Mesenchymal stem cell (in vitro differentiated cells and primary cell): ENCODE measurements around the gene INPPL1.
"Not testable (repeated sequence)": the region's sequence is repeated elsewhere in the genome, so short reads cannot be mapped to it uniquely, and the experiment has no call there.

Source experiments
- DNase-seq: peaks from one replicate; pipeline ENCODE4 v3.0.0-alpha.2; 2013
- H2AFZ ChIP-seq: one replicate; pipeline ENCODE4 v1.6.1; 2013; ENCODE audit warnings: low read depth, mild to moderate bottlenecking, control low read depth, inconsistent platforms, low read length, moderate library complexity
- H2AK5ac ChIP-seq: 2 replicates; pipeline ENCODE4 v1.6.1; 2013; ENCODE audit warnings: low read length, moderate library complexity, mild to moderate bottlenecking, inconsistent platforms; ENCODE audit not compliant: severe bottlenecking
- H2BK120ac ChIP-seq: one replicate; pipeline ENCODE4 v1.6.1; 2013; ENCODE audit warnings: low read depth, mild to moderate bottlenecking, inconsistent platforms, low read length, moderate library complexity
- H2BK12ac ChIP-seq, 2 experiments: one replicate each; pipeline ENCODE4 v1.6.1; 2013; ENCODE audit warnings: inconsistent platforms in 2 of 2, low read length in 2 of 2, mild to moderate bottlenecking in 2 of 2, moderate library complexity in 2 of 2, control low read depth in 1 of 2
- H2BK15ac ChIP-seq: one replicate; pipeline ENCODE4 v1.6.1; 2013; ENCODE audit warnings: mild to moderate bottlenecking, low read depth, inconsistent platforms; ENCODE audit not compliant: poor library complexity, severe bottlenecking
- H2BK5ac ChIP-seq: 2 replicates; pipeline ENCODE4 v1.6.1; 2013; ENCODE audit warnings: low read depth, mild to moderate bottlenecking, low read length, control low read depth, inconsistent platforms; ENCODE audit not compliant: poor library complexity, severe bottlenecking
- H3K14ac ChIP-seq, 2 experiments: one replicate each; pipeline ENCODE4 v1.6.1; 2013; ENCODE audit warnings: inconsistent platforms in 2 of 2, low read length in 2 of 2, control low read depth in 1 of 2, mild to moderate bottlenecking in 1 of 2, moderate library complexity in 1 of 2
- H3K18ac ChIP-seq, 2 experiments: one replicate each; pipeline ENCODE4 v1.6.1; 2013; ENCODE audit warnings: inconsistent platforms in 2 of 2, low read length in 2 of 2, control low read depth in 1 of 2, low read depth in 1 of 2, mild to moderate bottlenecking in 1 of 2
- H3K23ac ChIP-seq, 2 experiments: one replicate each; pipeline ENCODE4 v1.6.1; 2013; ENCODE audit warnings: inconsistent platforms in 2 of 2, low read length in 2 of 2, mild to moderate bottlenecking in 2 of 2, moderate library complexity in 2 of 2, control low read depth in 1 of 2
- H3K27ac ChIP-seq: 2 replicates; pipeline ENCODE4 v1.5.1; 2013; ENCODE audit warnings: mild to moderate bottlenecking, moderate library complexity, low read length, control low read depth, inconsistent platforms; ENCODE audit not compliant: poor library complexity, severe bottlenecking
- H3K27me3 ChIP-seq, 2 experiments: 2 replicates each; pipeline versions ENCODE4 v1.6.1 to v1.7.0; 2013; ENCODE audit warnings: low read length in 2 of 2, mild to moderate bottlenecking in 2 of 2, moderate library complexity in 2 of 2, control low read depth in 1 of 2, inconsistent platforms in 1 of 2; ENCODE audit not compliant: control insufficient read depth in 1 of 2, insufficient read depth in 1 of 2
- H3K36me3 ChIP-seq, 2 experiments: 2 replicates each; pipeline versions ENCODE4 v1.6.1 to v1.7.0; 2013; ENCODE audit warnings: low read length in 2 of 2, control low read depth in 1 of 2, inconsistent platforms in 1 of 2, low read depth in 1 of 2, mild to moderate bottlenecking in 1 of 2; ENCODE audit not compliant: insufficient read depth in 2 of 2, control insufficient read depth in 1 of 2
- H3K4ac ChIP-seq, 2 experiments: one replicate each; pipeline ENCODE4 v1.6.1; 2013; ENCODE audit warnings: inconsistent platforms in 2 of 2, low read length in 2 of 2, mild to moderate bottlenecking in 2 of 2, moderate library complexity in 2 of 2, control low read depth in 1 of 2, low read depth in 1 of 2
- H3K4me1 ChIP-seq: 2 replicates; pipeline ENCODE4 v1.6.1; 2013; ENCODE audit warnings: low read depth, low read length, control low read depth; ENCODE audit not compliant: control insufficient read depth, insufficient read depth
- H3K4me2 ChIP-seq: 2 replicates; pipeline ENCODE4 v1.6.1; 2013; ENCODE audit warnings: low read length, mild to moderate bottlenecking, inconsistent platforms; ENCODE audit not compliant: poor library complexity, severe bottlenecking
- H3K4me3 ChIP-seq, 2 experiments: 2 replicates each; pipeline versions ENCODE4 v1.5.1 to v1.7.0; 2013; ENCODE audit warnings: low read length in 2 of 2, mild to moderate bottlenecking in 2 of 2, control low read depth in 1 of 2, low read depth in 1 of 2; ENCODE audit not compliant: insufficient read depth in 1 of 2
- H3K79me1 ChIP-seq: replicated peaks from 2 replicates; pipeline ENCODE4 v1.6.1; 2013; ENCODE audit warnings: mild to moderate bottlenecking, control low read depth, low read length, inconsistent platforms; ENCODE audit not compliant: poor library complexity, severe bottlenecking
- H3K9ac ChIP-seq: 2 replicates; pipeline ENCODE4 v1.7.0; 2013; ENCODE audit warnings: mild to moderate bottlenecking, low read length, moderate library complexity
- H3K9me3 ChIP-seq: 2 replicates; pipeline ENCODE4 v1.7.0; 2013; ENCODE audit warnings: mild to moderate bottlenecking, low read length; ENCODE audit not compliant: control insufficient read depth
- H4K8ac ChIP-seq: one replicate; pipeline ENCODE4 v1.6.1; 2013; ENCODE audit warnings: inconsistent platforms, mild to moderate bottlenecking, low read length, moderate library complexity
- H4K91ac ChIP-seq: one replicate; pipeline ENCODE4 v1.6.1; 2013; ENCODE audit warnings: mild to moderate bottlenecking, low read length, inconsistent platforms
- WGBS: methylation state at CpG from one replicate; pipeline ENCODE4 v1.1.7; 2013; ENCODE audit warnings: mixed read lengths; 5-methylcytosine and 5-hydroxymethylcytosine counted together

INPPL1 gene

GRCh38 chr11:72263361-72263760, 38.8 kb downstream of the INPPL1 start:
- no peak overlapping the region for H2BK5ac ChIP-seq
- no peak overlapping the region for H2BK15ac ChIP-seq
- H3K27me3 ChIP-seq, result peaks cover 4 to 15% of the 10 kb centered on the region in 2 experiments
- no peak overlapping the region for H3K4me3 ChIP-seq
- H3K9ac ChIP-seq, result no peak overlapping the region
- no peaks in the 10 kb centered on the region for H3K4me1 ChIP-seq
- no peak overlapping the region for H2AFZ ChIP-seq
- H3K36me3 ChIP-seq, result no peaks in the 10 kb centered on the region
- H3K18ac ChIP-seq, result no peak overlapping the region
- DNase-seq, result no peak
- no peak overlapping the region for H3K4ac ChIP-seq
- no peak overlapping the region for H2BK12ac ChIP-seq
- H2AK5ac ChIP-seq, result no peak overlapping the region
- no peak overlapping the region for H4K8ac ChIP-seq
- 69% methylated on average over 4 of the region's 4 CpGs for WGBS
- H4K91ac ChIP-seq, result no peak overlapping the region
- no peaks in the 10 kb centered on the region for H3K79me1 ChIP-seq
- no peaks in the 10 kb centered on the region for H3K9me3 ChIP-seq
- no peak overlapping the region for H3K23ac ChIP-seq
- no peak overlapping the region for H3K4me2 ChIP-seq
- no peak overlapping the region for H2BK120ac ChIP-seq
- H3K14ac ChIP-seq, result no peak overlapping the region
- no peak overlapping the region for H3K27ac ChIP-seq

GRCh38 chr11:72265951-72266350, 41.4 kb downstream of the INPPL1 start:
- H3K4me2 ChIP-seq, result no peak overlapping the region
- DNase-seq, result no peak
- no peak overlapping the region for H3K18ac ChIP-seq
- no peaks in the 10 kb centered on the region for H3K4me1 ChIP-seq
- peaks cover 3 to 5% of the 10 kb centered on the region in 2 experiments for H3K27me3 ChIP-seq
- no peak overlapping the region for H4K91ac ChIP-seq
- no peak overlapping the region for H2BK12ac ChIP-seq
- H3K4ac ChIP-seq, result no peak overlapping the region
- no peak overlapping the region for H2BK120ac ChIP-seq
- H3K23ac ChIP-seq, result no peak overlapping the region
- H3K79me1 ChIP-seq, result no peaks in the 10 kb centered on the region
- H3K9ac ChIP-seq, result no peak overlapping the region
- H2AFZ ChIP-seq, result no peak overlapping the region
- no peak overlapping the region for H3K14ac ChIP-seq
- no peak overlapping the region for H3K4me3 ChIP-seq
- H3K27ac ChIP-seq, result no peak overlapping the region
- no peak overlapping the region for H2BK5ac ChIP-seq
- no peak overlapping the region for H2BK15ac ChIP-seq
- H3K9me3 ChIP-seq, result no peaks in the 10 kb centered on the region
- H2AK5ac ChIP-seq, result no peak overlapping the region
- no peaks in the 10 kb centered on the region for H3K36me3 ChIP-seq
- H4K8ac ChIP-seq, result no peak overlapping the region

GRCh38 chr11:72266960-72267359, 42.4 kb downstream of the INPPL1 start:
- H2BK12ac ChIP-seq, H3K14ac ChIP-seq, H3K23ac ChIP-seq, H2AK5ac ChIP-seq, H2BK120ac ChIP-seq, H3K4ac ChIP-seq, H3K9me3 ChIP-seq, H2BK5ac ChIP-seq, H2BK15ac ChIP-seq, H3K9ac ChIP-seq, H3K79me1 ChIP-seq, DNase-seq, H3K27ac ChIP-seq, H3K27me3 ChIP-seq, H3K4me3 ChIP-seq, H3K4me2 ChIP-seq, H2AFZ ChIP-seq, H4K8ac ChIP-seq, H3K4me1 ChIP-seq, H4K91ac ChIP-seq, H3K18ac ChIP-seq, H3K36me3 ChIP-seq: not testable (repeated sequence)
- 92% methylated on average over 5 of the region's 5 CpGs for WGBS

- H3K4me1 ChIP-seq, result no peaks in the 10 kb centered on the region
- no peak overlapping the region for H3K4ac ChIP-seq
- no peak overlapping the region for H3K27ac ChIP-seq
- DNase-seq, result no peak
- H3K9ac ChIP-seq, result no peak overlapping the region
- no peak overlapping the region for H3K14ac ChIP-seq
- H2AK5ac ChIP-seq, result no peak overlapping the region
- no peak overlapping the region for H4K8ac ChIP-seq
- no peak overlapping the region for H2BK5ac ChIP-seq
- WGBS, result 67% methylated on average over 1 of the region's 2 CpGs
- no peaks in the 10 kb centered on the region for H3K9me3 ChIP-seq
- no peak overlapping the region for H2BK120ac ChIP-seq
- H2AFZ ChIP-seq, result no peak overlapping the region
- no peak overlapping the region for H2BK15ac ChIP-seq
- peaks cover 3 to 5% of the 10 kb centered on the region in 2 experiments for H3K27me3 ChIP-seq
- no peak overlapping the region for H3K18ac ChIP-seq
- H3K79me1 ChIP-seq, result no peaks in the 10 kb centered on the region
- no peak overlapping the region for H3K23ac ChIP-seq
- no peaks in the 10 kb centered on the region for H3K36me3 ChIP-seq
- H3K4me3 ChIP-seq, result no peak overlapping the region
- H3K4me2 ChIP-seq, result no peak overlapping the region
- H2BK12ac ChIP-seq, result no peak overlapping the region
- no peak overlapping the region for H4K91ac ChIP-seq
These were observed 43.5 kb downstream of the INPPL1 start for GRCh38 chr11:72267956-72268617.
